ENCODE measurements around the gene OPA3.
A peak's percentile ranks its signal among the peaks of the same experiment; 100 is the strongest.

GRCh38 chr19:45492627-45493470, 91.8 kb downstream of the OPA3 start:
- TF ChIP-seq CTCF (IDR thresholded peaks at IDR 0.05) (no peak), POLR2A (IDR thresholded peaks at IDR 0.05) (peak; percentile 51)
